ENCODE measurements around the gene PFDN2.

The PFDN2 gene, protein sequence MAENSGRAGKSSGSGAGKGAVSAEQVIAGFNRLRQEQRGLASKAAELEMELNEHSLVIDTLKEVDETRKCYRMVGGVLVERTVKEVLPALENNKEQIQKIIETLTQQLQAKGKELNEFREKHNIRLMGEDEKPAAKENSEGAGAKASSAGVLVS

DNA sequence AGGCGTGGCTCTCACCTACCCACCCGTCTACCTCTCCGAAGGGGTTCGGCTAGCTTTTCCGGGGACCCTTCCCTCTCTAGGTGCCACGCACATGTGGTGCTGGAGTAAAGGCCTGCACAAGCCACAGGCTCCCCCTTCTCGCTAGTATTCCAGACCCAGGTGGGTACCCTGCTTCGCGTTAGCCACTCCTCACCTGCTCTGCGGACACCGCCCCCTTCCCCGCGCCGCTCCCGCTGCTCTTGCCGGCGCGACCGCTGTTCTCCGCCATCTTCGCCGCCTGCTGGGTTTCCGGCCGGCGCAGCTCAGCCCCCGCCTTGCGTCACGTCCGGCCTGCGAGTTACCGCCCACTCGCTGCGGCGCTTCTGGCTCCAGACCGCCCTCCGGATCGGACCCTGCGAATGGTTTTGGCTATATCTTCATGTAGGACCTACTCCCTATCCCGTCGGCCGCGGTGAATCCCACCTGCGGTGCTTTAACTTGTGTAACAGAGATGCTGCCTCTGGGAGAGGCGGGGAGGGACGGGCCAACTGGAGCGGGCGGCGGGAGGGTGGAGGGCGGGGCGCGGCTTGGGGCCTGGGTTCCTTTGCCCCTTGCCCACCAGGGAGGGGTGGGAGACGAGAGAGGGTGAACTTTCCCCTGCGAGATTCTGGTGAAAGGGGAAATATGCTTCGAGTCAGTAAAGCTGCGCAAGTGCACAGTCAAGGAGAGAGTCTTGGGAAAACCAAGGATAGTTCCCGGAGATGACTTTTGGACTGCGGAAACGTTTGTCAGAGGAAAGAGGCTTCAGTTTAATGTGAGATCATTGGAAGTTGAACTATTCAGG lies at the start of gene PFDN2, which contains the start of gene NIT1:
Gene PFDN2, minus strand, starts transcription at position 279 of the 823 bp plus-strand sequence. Its CDS starts 11 bp downstream, at position 268.
Gene NIT1, plus strand, starts transcription at position 347 of the 823 bp plus-strand sequence. Its CDS starts 72 bp downstream, at position 419.
- peak; percentile 65 for DNase-seq (ENCODE audit: low read depth)

DNA sequence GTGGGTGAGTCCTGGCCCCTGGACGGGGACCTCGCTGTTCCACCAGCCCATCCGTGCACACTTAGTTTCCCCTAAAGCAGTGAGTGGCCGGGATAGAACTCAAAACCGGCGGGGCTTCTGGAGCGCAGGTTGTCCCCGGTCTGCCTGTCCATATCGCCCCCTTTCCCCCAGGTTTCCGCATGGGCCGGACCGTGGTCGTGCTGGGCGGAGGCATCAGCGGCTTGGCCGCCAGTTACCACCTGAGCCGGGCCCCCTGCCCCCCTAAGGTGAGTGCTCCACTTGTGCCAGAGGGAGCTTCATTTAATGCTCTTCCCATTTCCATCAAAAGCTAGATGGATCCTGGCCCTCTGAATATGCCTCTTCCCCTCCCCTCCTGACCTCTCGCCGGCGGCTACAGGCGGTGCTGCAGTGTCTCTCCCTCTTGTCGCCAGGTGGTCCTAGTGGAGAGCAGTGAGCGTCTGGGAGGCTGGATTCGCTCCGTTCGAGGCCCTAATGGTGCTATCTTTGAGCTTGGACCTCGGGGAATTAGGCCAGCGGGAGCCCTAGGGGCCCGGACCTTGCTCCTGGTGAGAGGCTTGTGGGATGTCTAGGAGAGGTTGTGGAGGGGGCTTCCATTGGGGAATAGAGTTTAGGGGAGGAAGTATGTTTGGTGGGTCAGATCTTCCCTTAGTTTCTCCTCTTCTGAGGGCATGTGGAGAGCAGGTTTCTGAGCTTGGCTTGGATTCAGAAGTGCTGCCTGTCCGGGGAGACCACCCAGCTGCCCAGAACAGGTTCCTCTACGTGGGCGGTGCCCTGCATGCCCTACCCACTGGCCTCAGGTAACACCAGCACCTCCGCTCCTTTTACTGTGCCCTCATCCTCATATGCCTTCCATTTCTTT lies 49.1 kb upstream of the PFDN2 start:
- DNase-seq (ENCODE audit: low read depth) = no peak

DNA sequence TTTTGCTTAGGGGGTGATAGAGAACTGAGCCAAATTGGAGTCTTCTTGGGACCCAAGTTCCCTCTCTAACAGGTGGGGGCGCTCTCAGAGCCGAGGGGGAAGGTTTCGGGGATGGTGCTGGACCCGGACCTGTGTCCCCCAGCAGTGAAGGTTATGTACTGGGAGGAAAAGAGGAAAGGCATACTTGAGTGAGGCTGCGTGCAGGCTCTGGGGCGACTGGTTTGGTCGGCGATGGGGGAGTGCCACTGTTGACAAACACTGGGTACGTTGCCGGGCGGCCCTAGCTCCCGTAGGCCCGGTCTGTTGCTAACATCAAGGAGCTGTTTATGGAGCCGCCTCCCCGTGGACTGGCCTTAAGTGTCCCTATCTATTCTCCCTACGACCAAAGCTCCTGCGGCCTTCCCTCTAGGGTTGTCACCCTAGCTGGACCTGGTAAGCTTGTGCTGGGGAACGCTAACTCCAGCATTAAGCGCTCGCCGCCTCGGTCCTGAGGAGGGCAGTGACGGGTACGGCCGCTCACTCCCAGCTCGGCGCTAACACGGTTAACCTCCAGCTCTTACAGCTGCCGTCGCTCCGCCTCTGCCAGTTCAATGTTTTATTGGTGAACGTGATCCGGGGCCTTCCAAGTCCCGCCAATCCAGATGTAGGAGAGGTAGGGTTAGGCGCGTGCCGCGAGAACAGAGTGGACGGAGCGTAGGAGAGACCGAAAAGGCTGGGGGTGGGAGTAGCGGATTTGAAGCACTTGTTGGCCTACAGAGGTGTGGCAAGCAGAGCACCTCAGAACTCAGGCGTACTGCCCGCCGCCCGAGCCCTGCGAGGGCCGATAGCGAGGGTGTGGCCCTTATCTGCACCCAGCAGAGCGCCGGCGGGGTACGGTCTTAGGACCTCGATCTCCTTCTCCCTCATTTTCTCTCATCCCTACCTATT lies 48.2 kb upstream of the PFDN2 start, which contains the start of gene PPOX:
Gene PPOX, plus strand, starts transcription at position 685 of the 927 bp plus-strand sequence. CDS start 422 bp downstream, outside the sequence.
- peak; percentile 83 for DNase-seq (ENCODE audit: low read depth)

DNA sequence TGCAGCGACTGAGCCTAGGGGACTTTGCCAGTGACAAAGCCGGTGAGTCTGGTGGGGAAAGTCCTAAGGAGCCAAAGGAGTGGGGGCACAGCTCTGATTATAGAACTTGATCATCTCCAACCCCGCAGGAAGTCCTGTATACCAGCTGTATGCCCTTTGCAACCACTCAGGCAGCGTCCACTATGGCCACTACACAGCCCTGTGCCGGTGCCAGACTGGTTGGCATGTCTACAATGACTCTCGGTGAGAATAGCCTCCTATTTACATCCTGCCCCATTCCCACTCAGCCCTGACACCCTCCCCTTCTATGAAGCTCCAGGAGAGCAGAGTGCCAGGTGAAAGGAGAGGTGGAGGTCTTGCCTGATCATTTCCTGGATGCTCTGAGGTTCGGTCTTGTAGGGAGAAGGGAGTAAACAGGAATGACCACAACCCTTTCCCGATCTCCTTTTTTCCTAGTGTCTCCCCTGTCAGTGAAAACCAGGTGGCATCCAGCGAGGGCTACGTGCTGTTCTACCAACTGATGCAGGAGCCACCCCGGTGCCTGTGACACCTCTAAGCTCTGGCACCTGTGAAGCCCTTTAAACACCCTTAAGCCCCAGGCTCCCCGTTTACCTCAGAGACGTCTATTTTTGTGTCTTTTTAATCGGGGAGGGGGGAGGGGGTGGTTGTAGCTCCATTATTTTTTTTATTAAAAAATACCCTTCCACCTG lies 47.2 kb upstream of the PFDN2 start:
- DNase-seq (ENCODE audit: low read depth) = no peak

DNA sequence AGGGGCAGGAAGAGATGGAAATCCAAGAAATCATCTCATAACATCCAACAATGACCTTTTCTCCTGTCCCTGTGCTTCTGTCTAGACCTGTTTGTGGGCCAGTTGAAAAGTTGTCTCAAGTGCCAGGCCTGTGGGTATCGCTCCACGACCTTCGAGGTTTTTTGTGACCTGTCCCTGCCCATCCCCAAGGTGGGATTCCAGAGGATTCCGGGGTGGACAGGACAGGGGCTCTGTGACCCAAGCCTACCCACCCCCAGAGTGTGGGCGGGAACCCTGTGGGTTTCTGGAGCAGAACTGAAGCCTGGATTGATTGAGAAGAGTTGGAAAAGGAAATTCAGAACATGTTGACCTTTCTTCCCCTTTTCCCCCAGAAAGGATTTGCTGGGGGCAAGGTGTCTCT lies 46.0 kb upstream of the PFDN2 start:
- no peak for DNase-seq (ENCODE audit: low read depth)

DNA sequence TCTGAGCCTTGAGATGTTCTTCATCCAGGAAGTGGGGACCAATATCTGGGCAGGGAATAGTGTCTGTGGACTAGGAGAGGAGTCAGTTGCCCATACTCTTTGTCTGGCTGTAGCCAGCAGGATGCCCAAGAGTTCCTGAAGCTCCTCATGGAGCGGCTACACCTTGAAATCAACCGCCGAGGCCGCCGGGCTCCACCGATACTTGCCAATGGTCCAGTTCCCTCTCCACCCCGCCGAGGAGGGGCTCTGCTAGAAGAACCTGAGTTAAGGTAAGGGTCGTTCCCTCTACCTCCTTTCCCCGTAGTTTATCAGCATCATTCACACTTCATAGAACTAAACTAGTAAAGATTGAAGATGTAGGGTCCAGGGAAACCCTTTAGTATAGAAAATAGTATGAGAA lies 45.0 kb upstream of the PFDN2 start:
- no peak for DNase-seq (ENCODE audit: low read depth)

DNA sequence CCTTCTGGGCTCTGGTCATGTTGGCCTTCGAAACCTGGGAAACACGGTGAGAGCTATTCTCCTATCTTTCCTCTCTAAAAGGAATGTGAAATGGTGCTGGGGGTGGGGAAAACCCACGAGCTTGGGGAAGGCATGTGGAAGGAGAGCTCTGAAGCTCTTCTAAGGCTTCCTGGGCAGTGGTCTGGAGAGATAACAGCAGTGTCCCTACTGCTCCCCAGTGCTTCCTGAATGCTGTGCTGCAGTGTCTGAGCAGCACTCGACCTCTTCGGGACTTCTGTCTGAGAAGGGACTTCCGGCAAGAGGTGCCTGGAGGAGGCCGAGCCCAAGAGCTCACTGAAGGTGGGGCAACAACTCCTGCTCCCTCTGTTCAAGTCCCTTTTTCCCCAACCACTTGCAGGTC lies 44.2 kb upstream of the PFDN2 start:
- no peak for DNase-seq (ENCODE audit: low read depth)

DNA sequence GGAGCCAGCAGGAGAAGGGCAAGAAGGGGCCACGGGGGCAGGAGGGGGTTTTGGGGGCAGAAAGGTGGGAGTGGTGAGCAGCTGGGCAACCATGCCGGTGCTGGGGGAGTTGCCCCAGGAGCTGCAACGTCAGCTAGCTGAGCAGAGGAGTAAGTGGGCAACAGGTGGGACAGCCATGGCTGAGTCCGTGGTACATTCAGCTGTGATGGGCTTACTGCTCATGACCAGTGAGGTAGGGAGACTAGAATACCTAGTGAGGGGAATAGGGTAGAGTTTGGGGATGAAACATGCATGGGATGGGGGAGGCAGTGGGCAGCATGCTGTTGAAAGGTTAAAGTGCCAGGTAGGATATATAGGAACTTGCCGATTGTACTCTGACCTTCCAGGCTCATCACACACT lies 43.8 kb upstream of the PFDN2 start:
- no peak for DNase-seq (ENCODE audit: low read depth)

DNA sequence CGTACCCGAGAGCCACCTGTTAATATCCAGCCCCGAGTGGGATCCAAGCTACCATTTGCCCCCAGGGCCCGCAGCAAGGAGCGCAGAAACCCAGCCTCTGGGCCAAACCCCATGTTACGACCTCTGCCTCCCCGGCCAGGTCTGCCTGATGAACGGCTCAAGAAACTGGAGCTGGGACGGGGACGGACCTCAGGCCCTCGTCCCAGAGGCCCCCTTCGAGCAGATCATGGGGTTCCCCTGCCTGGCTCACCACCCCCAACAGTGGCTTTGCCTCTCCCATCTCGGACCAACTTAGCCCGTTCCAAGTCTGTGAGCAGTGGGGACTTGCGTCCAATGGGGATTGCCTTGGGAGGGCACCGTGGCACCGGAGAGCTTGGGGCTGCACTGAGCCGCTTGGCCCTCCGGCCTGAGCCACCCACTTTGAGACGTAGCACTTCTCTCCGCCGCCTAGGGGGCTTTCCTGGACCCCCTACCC lies 42.9 kb upstream of the PFDN2 start:
- no peak for DNase-seq (ENCODE audit: low read depth)

DNA sequence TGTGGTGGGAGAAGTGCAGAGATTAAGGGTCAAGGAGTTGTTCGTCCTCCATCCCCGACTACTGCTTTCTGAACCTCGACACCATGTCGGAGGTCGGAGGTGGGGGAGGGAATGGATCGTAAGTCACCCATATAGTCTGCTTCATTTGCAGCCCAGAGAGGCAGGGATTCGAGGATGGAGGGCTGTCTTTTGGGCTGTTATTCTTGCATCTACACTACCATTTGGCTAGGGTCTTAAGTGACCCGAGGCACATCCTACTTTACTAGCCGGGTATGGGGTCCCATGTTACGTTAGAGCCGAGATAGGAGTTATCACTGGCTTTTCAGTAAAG lies 42.0 kb upstream of the PFDN2 start:
- DNase-seq (ENCODE audit: low read depth) = no peak

DNA sequence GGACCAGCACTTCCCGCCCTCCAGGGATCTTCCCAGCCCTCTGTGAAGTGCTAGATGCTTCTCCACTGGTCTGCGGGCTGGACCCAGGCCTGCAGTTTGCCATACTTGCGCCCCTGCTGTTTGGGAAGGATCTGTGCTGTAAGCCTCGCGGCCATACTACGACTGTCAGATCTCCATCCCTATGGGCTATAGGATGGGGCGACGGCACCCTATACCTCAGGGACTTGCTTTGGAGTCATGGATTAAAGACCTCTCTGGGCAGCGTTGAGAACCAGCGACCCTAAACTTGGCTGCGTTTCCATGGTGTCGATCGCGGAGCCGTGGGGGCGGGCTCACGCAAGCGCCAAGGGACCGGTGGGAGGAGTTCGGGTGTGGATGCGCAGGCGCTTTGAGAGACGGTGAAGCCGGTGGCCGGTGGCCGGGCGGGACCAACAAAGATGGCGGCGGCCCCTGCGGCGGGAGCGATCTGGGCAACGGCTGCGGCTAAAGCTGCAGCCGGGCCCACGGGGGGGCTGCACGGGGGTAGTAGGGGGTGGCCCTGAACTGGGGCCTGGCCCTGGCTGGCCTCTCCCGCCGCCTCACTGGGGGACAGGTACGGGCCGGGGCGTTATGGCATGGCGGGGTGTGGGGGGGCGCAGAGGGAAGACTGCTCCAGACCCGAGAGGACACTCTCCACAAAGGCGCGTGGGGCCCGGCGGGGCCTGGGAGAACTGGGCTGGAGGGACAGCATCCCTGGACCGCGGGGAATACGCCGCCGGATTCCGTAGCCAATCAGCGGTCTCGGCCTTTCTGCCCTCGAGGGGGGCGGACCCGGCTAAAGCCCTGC lies 41.5 kb upstream of the PFDN2 start, which contains the start of gene USP21:
Gene USP21, plus strand, starts transcription at position 414 of the 826 bp plus-strand sequence. CDS start 1,141 bp downstream, outside the sequence.
- peak; percentile 86 for DNase-seq (ENCODE audit: low read depth)

DNA sequence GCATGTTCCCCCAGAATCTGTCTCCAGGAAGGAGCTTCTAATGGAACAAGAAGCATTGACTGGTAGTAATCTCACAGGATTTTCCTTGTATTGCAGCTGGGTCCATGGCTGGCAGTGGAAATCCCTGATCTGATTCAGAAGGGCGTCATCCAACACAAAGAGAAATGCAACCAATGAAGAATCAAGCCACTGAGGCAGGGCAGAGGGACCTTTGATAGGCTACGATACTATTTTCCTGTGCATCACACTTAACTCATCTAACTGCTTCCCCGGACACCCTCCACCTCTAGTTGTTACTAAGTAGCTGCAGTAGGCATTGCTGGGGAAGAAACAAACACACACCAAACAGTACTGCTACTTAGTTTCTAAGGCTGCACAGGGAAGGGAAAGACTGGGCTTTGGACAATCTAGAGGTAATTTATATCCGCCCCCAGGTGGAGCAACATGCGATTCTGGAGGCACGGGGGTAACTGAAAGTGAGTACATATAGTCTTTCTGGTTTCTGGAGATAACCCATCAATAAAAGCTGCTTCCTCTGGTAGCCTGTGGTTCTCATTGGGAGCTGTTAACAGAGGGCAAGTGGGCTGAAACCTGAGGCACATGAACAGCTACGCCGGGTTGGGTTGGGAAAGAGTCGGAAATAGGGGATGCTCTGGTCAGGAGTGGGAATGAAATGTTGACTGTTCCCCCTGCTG lies 40.6 kb upstream of the PFDN2 start:
- no peak for DNase-seq (ENCODE audit: low read depth)

DNA sequence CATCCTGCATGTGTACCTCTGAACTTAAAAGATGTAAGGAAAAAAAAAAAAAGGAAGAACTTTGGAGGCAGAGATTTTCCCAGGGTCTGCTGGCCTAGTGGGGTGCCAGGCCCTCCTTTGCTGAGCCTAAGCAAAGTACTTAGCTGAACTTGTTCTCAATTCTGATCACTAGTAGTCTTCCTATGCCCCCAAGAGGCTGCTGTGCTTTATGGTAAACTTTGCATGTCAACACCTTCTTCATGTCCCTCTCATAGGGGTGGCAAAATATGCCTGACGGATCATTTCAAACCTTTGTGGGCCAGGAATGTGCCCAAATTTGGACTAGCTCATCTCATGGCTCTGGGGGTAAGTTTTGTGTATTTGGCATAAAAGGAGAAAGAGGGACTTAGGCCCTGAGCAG lies 40.0 kb upstream of the PFDN2 start:
- DNase-seq (ENCODE audit: low read depth) = no peak

DNA sequence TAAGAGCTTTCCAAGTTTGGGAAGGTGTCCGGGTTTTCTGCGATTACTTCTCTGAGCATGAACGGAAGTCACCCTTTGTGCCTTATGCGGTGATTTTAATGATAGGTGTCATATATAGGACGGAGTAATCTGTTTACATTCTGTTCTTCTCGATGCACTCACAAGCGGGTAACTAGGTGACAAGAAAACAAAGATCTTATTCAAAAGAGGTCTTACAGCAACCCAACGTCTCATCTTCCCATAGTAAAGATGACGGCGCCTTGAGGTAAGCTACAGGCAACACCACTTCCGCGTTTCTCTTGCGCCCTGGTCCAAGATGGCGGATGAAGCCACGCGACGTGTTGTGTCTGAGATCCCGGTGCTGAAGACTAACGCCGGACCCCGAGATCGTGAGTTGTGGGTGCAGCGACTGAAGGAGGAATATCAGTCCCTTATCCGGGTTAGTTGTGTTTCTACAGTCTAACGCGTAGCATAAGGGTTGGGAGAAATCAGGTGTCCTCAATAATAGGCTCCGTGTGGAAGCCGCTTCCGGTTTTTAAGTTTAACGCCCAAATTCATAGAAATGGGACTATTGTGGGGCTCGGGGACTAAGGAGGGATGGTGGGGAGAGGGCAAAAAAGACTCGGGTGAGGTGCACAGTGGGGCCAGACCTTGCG lies 36.0 kb upstream of the PFDN2 start, which contains the start of gene UFC1:
Gene UFC1, plus strand, starts transcription at position 297 of the 656 bp plus-strand sequence. Its CDS starts 20 bp downstream, at position 317.
- DNase-seq (ENCODE audit: low read depth) = peak; percentile 66

DNA sequence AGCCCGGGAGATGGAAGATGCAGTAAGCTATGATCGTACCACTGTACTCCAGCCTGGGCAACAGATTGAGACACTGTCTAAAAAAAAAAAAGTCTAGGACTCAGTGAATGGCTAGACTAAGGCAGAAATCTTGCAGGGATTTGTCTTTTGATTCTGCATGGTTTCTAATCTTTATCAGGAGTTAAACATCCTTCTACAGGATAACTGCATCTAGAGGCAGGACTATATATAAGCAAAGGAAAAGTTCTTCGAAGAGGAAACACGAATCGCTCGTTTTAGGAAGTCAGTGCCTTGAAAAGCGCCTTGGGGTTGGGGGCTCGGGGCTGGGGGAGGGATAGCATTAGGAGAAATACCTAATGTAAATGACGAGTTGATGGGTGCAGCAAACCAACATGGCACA lies 35.3 kb upstream of the PFDN2 start:
- no peak for DNase-seq (ENCODE audit: low read depth)

DNA sequence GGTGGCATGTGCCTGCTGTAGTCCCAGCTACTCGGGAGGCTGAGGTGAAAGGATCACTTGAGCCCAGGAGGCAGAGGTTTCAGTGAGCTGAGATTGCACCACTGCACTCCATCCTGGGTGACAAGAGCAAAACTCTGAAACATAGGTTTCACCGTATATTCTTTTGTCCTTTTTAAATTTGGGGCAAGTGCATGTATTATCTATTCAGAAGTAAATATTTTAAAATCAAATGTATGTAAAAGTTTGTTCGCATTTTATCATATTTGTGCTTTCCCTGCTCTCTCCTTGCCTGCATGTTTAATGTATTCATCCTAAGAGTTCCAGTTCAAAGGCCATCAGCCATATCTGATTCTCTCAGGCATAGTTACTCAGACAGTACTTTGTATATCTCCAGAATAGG lies 28.0 kb upstream of the PFDN2 start:
- no peak for DNase-seq (ENCODE audit: low read depth)

DNA sequence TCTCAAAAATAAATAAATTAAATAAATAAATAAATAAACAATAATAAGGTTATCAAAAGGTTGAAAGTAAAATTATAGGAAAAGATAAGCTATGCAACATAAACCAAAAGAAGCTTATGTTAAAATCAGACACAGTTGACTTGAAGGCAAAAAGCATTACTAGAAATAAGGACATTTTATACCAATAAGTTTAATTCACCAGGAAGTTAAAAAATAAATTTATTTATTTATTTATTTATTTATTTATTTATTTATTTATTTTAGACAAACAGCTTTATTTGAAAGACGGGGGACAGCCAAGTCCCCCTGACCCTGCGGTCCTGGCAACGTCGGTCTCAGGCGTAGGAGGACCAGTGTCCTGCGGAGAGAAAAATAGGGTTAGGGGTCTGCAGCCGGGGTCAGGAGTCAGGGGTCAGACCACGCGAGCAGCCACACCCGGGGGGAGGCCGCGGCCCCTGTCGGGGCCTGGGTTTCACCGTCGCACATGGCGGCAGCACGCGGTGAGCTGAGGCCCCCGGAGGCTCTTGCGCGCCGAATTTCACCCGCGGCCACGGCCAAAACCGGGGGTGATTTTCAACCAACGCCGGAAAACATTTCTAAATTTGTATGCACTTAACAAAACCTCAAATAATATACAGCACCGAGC lies 23.0 kb upstream of the PFDN2 start:
- no peak for DNase-seq (ENCODE audit: low read depth)

DNA sequence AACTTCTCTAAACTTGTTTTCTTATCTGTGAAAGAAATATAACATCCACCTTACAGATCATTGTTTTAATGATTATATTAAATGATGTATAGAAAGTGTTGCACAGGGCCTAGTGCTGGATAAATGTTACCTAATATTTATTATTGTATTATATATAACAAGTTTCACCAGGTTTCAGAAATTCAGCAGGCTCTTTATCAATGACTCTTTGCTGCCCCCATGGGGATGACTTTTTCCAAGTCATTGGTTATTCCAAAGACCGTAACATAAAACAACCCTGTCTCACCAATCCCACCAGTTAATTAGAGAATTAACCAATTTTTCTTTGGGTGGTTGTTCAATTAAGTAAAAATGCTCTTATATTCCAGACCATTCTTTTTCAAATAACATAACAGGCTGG lies 21.9 kb upstream of the PFDN2 start:
- no peak for DNase-seq (ENCODE audit: low read depth)

Measured in stimulated activated CD8-positive, alpha-beta memory T cell treated with anti-CD3 and anti-CD28 coated beads, Interleukin-15, amount 100 ng/mL, for 1 hour (primary cell).